HG02763 (cell line): ENCODE data around the gene PIAS2.
"Not testable (repeated sequence)": the region's sequence is repeated elsewhere in the genome, so short reads cannot be mapped to it uniquely, and the experiment has no call there.

Source experiments
- ATAC-seq: cut with Tn5 transposase; IDR thresholded peaks from one replicate; pipeline ENCODE4 v1.9.1; 2021; ENCODE audit warnings: mild to moderate bottlenecking, moderate library complexity; ENCODE audit not compliant: unreplicated experiment

The PIAS2 gene

DNA sequence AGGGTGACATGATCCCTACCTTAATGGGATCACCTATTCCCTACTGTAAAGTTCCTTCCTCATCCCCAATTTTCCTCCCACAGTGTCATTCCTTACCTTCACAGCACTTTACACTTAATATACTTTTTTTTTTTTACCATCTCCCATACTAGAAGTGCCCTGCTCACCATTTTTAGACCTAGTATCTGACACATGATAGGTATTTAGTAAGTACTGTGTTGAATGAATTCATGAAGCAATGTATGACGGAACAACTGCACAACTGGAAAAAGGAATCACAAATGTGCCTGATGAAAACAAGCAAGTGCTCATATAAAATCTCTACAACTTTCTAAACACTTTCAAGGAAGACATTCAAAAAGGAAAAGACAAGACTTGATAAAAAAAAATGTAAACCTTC is 83.4 kb downstream of the PIAS2 start:
- no peak for ATAC-seq

- ATAC-seq, result no peak
These were observed 84.5 kb downstream of the PIAS2 start for GRCh38 chr18:46832849-46833248.

- not testable (repeated sequence) for ATAC-seq
These were observed 84.9 kb downstream of the PIAS2 start for GRCh38 chr18:46832422-46832821.

DNA sequence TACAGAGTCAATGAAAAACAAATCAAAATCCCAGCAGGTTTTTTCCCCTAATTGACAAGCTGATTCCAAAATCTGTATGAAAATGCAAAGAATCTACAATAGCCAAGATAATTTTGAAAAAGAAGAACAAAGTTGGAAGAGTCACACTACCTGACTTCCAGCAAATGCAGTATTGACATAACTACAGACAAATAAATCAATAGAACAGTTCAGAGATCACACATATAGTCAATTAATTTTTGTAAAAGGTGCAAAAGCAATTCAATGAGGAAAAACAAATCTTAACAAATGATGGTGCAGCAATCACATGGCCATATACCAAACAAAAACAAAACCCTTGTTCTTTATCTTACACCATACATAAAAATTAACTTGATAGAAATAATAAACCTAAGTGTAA is 85.9 kb downstream of the PIAS2 start:
- no peak for ATAC-seq

- ATAC-seq, result no peak
These were observed 86.7 kb downstream of the PIAS2 start for GRCh38 chr18:46830633-46831032.

- no peak for ATAC-seq
These were observed 87.4 kb downstream of the PIAS2 start for GRCh38 chr18:46829947-46830346.

DNA sequence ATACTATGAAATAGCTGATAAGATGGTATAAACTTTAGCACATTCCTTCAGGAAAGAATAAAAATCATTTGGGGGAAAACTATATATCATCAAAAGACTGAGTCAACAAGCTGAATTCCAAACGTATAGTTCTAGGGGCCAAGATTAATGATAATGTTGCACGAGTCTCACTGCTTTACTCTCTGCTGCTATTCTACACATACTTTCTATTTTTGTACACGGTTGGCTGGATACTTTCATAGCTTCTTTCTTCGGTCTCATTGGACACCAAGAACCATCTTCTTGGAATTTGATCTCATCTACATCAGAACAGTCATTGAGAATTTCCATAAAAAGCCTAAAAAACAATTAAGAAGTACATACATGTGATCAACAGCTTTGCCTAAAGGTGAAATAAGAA is 87.8 kb downstream of the PIAS2 start:
- ATAC-seq, result no peak

DNA sequence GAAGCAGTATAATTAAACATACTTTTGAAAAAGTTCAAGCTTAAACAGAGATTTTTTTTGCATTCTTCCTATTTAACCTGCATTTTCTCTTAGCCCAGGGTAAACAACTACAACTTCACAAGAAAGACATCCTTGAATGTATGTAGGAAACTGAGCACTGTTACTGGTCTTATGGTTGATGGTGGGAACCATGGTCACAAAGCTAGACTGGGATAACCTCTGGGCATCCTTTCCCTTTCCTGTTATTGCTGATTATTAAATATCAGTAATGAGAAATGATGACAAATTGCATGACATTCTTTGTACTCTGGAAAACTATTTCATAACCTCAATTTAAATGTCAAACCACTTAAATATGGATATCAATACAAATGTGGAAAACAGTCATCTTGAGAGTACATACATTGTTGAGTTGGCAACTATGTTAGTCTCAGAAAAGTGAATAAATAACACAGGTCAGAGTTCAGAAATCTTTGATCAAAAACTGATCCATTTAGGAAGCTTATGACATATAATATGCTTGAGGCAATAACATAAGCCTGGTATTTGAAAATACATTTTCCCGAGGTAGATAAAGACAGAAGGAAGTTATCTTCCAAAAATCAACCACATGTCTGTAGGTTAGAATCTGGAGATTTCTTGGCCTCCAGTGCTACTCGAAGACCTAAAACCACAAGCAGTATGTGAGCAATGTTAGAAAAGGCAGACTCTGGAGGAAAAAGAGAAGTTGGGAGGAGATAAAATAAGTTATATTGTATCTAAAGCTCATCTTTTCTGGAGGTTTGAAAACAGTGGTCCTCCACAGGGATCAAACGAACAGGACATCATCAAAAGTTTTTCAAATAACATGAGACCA is 95.2 kb downstream of the PIAS2 start:
- no peak for ATAC-seq

DNA sequence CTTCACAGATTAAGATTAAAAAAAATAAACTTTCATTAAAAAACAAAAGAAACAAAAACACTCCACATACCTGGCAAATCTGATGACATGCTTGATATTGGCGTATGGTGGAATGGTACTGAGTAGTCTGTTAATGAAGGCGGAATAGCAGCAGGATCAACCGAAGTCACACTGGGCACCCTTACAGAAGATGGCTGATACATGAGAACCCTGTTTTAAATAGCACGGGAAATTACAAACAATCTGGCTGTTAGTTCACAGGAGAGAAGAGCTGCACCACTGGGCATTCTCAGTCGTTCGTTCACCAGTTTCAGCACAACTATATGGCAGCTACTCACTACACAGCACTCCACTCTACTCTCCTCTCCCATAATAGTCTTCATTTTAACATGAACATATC is 96.4 kb downstream of the PIAS2 start:
- no peak for ATAC-seq

DNA sequence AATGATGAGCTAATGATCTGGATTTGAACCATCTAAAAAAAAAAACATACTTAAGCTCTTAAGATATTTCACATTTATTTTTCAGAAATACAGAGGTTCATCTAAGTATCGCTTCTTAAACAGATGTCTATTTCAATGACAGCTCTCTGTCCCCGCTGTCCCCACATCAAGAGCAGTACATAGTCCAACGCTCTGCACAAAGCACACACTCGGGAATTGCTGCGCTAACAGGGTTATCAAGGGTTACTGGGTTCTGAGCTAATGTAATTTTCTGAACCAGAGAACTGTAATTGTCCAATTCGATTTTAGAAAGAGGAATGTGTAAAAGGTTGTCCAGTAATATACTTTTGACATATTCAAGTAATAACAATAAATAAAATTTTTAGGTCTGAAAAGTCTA is 101.6 kb downstream of the PIAS2 start:
- no peak for ATAC-seq

DNA sequence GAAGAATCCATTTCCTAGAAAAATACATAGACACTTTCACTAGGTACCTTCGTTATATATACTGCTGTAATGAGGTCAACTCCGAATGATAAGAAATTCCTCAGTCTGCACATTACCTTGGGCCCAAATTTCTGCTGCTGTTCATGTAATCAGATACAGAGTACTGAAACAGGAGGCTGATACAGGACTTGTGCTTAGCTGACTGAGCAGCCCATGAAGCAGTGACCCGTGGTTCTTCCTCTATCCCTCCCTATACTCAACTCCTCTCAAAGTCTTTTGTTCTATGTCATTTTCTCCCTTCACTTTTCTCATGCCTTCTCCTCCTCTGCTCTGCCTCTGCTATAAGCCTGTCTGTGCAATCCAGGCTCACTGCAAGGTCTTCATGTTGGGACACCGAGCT is 102.9 kb downstream of the PIAS2 start:
- ATAC-seq, result no peak

GRCh38 chr18:46812311-46812710 is 105.0 kb downstream of the PIAS2 start:
- ATAC-seq, result no peak

- ATAC-seq, result no peak
These were observed 106.8 kb downstream of the PIAS2 start for GRCh38 chr18:46810481-46811000.

DNA sequence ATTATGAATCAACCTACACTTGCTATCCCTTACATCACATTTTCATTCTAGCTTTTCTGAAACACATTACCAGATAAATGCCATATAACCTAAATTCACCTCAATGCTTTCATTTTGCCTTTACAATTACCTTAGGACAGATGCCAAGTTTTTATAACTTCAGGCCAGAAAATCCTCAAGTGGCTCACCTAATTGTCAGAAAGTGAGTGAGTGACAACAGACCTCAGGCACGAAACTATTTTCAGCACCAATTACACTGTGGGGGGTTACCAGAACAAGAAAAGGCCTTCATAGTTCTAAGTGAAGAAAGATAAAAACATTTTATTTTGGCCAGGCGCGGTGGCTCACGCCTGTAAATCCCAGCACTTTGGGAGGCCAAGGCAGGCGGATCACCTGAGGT is 108.2 kb downstream of the PIAS2 start:
- ATAC-seq, result no peak

DNA sequence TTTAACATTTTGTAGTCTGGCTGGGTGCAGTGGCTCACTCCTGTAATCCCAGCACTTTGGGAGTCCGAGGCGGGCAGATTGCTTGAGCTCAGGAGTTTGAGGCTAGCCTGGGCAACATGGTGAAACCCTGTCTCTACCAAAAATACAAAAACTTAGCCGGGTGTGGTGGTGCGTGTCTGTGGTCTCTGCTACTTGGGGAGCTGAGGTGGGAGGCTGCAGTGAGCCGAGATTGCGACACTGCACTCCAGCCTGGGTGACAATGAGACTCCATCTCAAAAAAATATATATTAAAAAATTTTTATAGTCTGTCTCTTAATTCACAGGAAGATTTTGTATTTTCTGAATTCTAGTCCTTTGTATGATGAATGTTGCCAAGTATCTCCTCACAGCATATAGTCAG is 121.4 kb downstream of the PIAS2 start:
- ATAC-seq, result not testable (repeated sequence)

GRCh38 chr18:46794607-46795006 is 122.7 kb downstream of the PIAS2 start:
- ATAC-seq, result no peak

DNA sequence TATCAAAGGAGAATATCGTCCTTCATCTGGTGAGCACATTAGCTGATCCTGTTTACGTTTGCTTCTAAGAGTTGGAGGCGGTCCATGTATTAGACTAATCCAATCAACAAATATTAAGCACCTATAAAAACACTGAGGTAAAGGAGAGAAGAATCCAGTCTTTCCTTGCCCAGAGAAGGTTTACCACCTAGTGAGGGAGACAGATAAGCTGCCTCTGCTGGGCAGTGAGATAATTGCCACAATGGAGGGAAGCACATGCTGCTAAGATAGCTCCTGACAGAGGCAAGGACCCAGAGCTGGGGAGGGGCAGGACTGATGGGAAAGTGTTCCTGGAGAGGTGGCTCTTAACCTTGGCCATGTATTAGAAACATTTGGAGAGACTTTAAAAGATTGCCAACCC is 123.7 kb downstream of the PIAS2 start:
- ATAC-seq, result no peak

GRCh38 chr18:46789088-46789487 is 128.2 kb downstream of the PIAS2 start:
- no peak for ATAC-seq

- no peak for ATAC-seq
These were observed 129.6 kb downstream of the PIAS2 start for GRCh38 chr18:46787674-46788073.

DNA sequence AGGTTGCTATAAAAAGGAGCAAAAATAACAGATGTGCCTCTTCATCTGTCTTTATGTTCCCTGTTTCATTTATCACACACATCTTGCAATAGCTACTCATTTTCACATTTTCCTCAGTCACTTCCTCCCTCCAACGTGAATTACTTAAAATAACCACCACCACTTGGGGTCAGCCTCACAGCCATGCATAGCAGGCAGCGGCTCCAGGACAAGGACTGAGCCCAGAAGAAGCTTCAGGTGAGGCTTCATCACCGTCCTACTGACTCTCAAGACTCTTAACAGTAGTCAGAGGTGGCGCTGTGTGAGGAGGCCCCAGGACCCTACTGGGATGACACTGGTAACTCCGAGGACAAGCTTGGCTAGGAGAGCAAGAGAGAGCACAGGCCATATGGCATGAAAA is 144.9 kb downstream of the PIAS2 start:
- no peak for ATAC-seq

- no peak for ATAC-seq
These were observed 146.2 kb downstream of the PIAS2 start for GRCh38 chr18:46771141-46771540.

DNA sequence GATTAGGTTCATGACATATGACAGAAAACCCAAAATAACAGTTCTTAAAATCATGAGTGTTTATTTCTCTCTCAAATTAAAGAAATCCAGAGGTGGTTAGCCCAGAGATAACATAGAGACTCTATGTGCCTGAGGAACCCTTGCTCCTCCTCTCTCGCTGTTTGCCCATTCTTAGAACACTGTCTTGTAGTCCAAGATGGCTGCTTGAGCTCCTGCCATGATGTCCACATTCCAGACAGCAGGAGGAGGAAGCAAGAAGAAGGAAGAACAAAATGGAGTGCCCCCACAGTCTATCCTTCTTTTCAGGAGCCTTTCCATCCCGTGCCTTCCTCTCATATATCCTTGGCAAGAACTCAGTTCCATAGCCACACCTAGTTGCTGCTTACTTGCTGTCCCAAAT is 146.6 kb downstream of the PIAS2 start:
- ATAC-seq, result no peak
